ENCODE measurements around the gene TTYH2. TPM values are rescaled to one million over a fixed set of nuclear protein-coding genes. Genes with fewer than 3 reads are reported as not detected.

TTYH2 gene
- total and polyA plus RNA-seq, 2 donors (not counting 1 experiment from before 2014, with no cell fraction given), result 3.0 to 3.1 TPM

- WGBS (ENCODE audit: insufficient coverage), result 92% methylated on average over 7 of the region's 7 CpGs
- no peak for DNase-seq
- Histone ChIP-seq H3K4me1 (ENCODE audit: control insufficient read depth in 2 of 2, insufficient read depth in 2 of 2, low read length in 2 of 2) (no peaks in the 10 kb centered on the region), H3K4me3 (ENCODE audit: control extremely low read depth in 1 of 5, extremely low read depth in 1 of 5, insufficient read depth in 1 of 5, low read depth in 2 of 5, low read length in 4 of 5) (no peak overlapping the region), H3K36me3 (replicated peaks in 1 of 2; ENCODE audit: control extremely low read depth in 1 of 2, control insufficient read depth in 1 of 2, extremely low read depth in 1 of 2, insufficient read depth in 2 of 2, low read length in 1 of 2) (no peaks in the 10 kb centered on the region), H3K9ac (ENCODE audit: low read length) (no peak overlapping the region), H3K79me2 (ENCODE audit: control insufficient read depth, insufficient read depth, low read length) (no peaks in the 10 kb centered on the region), H3K9me3 (ENCODE audit: control extremely low read depth in 1 of 3, control insufficient read depth in 2 of 3, insufficient read depth in 1 of 3, low read length in 2 of 3) (no peaks in the 10 kb centered on the region), H4K20me1 (ENCODE audit: control insufficient read depth, insufficient read depth, low read length, poor library complexity, severe bottlenecking) (no peaks in the 10 kb centered on the region), H3K4me2 (replicated peaks; ENCODE audit: low read depth, low read length, poor library complexity, severe bottlenecking) (no peak overlapping the region), H2AFZ (ENCODE audit: insufficient read depth, low read depth, low read length, poor library complexity, severe bottlenecking) (no peak overlapping the region), H3K27me3 (replicated peaks in 1 of 4; ENCODE audit: control extremely low read depth in 1 of 4, control insufficient read depth in 3 of 4, insufficient read depth in 4 of 4, low read length in 3 of 4) (peaks cover 0 to 5% (median 0%) of the 10 kb centered on the region in 4 experiments), H3K27ac (ENCODE audit: low read length in 2 of 2) (no peak overlapping the region)
- peaks cover 29% of the 10 kb centered on the region for H3K27me3 Mint-ChIP-seq
- ChIA-PET POLR2A (no interaction called here), CTCF (no interaction called here)
- ATAC-seq (ENCODE audit: low read depth), result no peak
- no peaks in the 10 kb centered on the region for H3K4me1 Mint-ChIP-seq
- intact Hi-C loops (cut with micrococcal nuclease), result no loop called here
- TF ChIP-seq CTCF (IDR thresholded peaks at IDR 0.05) (no peak), EZH2 (IDR thresholded peaks at IDR 0.05; ENCODE audit: borderline replicate concordance, insufficient read depth, low read depth, low read length, poor library complexity, severe bottlenecking) (no peak)
- H3K27ac Mint-ChIP-seq, result no peak overlapping the region
- H3K4me3 Mint-ChIP-seq, result no peak overlapping the region
- H3K9me3 Mint-ChIP-seq (ENCODE audit: insufficient read depth), result no peaks in the 10 kb centered on the region
Observed at GRCh38 chr17:74267579-74267978, 54.2 kb downstream of the TTYH2 start.

GRCh38 chr17:74267987-74268499 is 54.7 kb downstream of the TTYH2 start:
- no peaks in the 10 kb centered on the region for H3K79me2 ChIP-seq (ENCODE audit: control insufficient read depth, insufficient read depth, low read length)
- H3K9me3 ChIP-seq (ENCODE audit: control extremely low read depth in 1 of 3, control insufficient read depth in 2 of 3, insufficient read depth in 1 of 3, low read length in 2 of 3), result no peaks in the 10 kb centered on the region
- Mint-ChIP-seq H3K27me3 (peaks cover 34% of the 10 kb centered on the region), H3K27ac (no peak overlapping the region), H3K9me3 (ENCODE audit: insufficient read depth) (no peaks in the 10 kb centered on the region), H3K4me3 (no peak overlapping the region), H3K4me1 (no peaks in the 10 kb centered on the region)
- H3K27me3 ChIP-seq (replicated peaks in 1 of 4; ENCODE audit: control extremely low read depth in 1 of 4, control insufficient read depth in 3 of 4, insufficient read depth in 4 of 4, low read length in 3 of 4), result peaks cover 0 to 5% (median 0%) of the 10 kb centered on the region in 4 experiments
- ChIA-PET CTCF (no interaction called here), POLR2A (no interaction called here)
- H3K9ac ChIP-seq (ENCODE audit: low read length), result no peak overlapping the region
- no peak for ATAC-seq (ENCODE audit: low read depth)
- no peaks in the 10 kb centered on the region for H3K4me1 ChIP-seq (ENCODE audit: control insufficient read depth in 2 of 2, insufficient read depth in 2 of 2, low read length in 2 of 2)
- no peak overlapping the region for H2AFZ ChIP-seq (ENCODE audit: insufficient read depth, low read depth, low read length, poor library complexity, severe bottlenecking)
- no peak overlapping the region for H3K27ac ChIP-seq (ENCODE audit: low read length in 2 of 2)
- no peak overlapping the region for H3K4me2 ChIP-seq (replicated peaks; ENCODE audit: low read depth, low read length, poor library complexity, severe bottlenecking)
- no peaks in the 10 kb centered on the region for H3K36me3 ChIP-seq (replicated peaks in 1 of 2; ENCODE audit: control extremely low read depth in 1 of 2, control insufficient read depth in 1 of 2, extremely low read depth in 1 of 2, insufficient read depth in 2 of 2, low read length in 1 of 2)
- DNase-seq, result no peak
- no peak for TF ChIP-seq CTCF (IDR thresholded peaks at IDR 0.05)
- no peak for TF ChIP-seq EZH2 (IDR thresholded peaks at IDR 0.05; ENCODE audit: borderline replicate concordance, insufficient read depth, low read depth, low read length, poor library complexity, severe bottlenecking)
- intact Hi-C loops (cut with micrococcal nuclease), result no loop called here
- H3K4me3 ChIP-seq (ENCODE audit: control extremely low read depth in 1 of 5, extremely low read depth in 1 of 5, insufficient read depth in 1 of 5, low read depth in 2 of 5, low read length in 4 of 5), result no peak overlapping the region
- H4K20me1 ChIP-seq (ENCODE audit: control insufficient read depth, insufficient read depth, low read length, poor library complexity, severe bottlenecking), result no peaks in the 10 kb centered on the region
- WGBS (ENCODE audit: insufficient coverage), result 54% methylated on average over 13 of the region's 17 CpGs
